HG03159 (cell line): ENCODE measurements around the gene GLT8D2.
"Not testable (repeated sequence)": the region's sequence is repeated elsewhere in the genome, so short reads cannot be mapped to it uniquely, and the experiment has no call there.

ENCODE experiments used
- ATAC-seq: cut with Tn5 transposase; IDR thresholded peaks from one replicate; pipeline ENCODE4 v1.9.1; 2021; ENCODE audit warnings: mild to moderate bottlenecking, moderate library complexity; ENCODE audit not compliant: unreplicated experiment

The GLT8D2 gene

DNA sequence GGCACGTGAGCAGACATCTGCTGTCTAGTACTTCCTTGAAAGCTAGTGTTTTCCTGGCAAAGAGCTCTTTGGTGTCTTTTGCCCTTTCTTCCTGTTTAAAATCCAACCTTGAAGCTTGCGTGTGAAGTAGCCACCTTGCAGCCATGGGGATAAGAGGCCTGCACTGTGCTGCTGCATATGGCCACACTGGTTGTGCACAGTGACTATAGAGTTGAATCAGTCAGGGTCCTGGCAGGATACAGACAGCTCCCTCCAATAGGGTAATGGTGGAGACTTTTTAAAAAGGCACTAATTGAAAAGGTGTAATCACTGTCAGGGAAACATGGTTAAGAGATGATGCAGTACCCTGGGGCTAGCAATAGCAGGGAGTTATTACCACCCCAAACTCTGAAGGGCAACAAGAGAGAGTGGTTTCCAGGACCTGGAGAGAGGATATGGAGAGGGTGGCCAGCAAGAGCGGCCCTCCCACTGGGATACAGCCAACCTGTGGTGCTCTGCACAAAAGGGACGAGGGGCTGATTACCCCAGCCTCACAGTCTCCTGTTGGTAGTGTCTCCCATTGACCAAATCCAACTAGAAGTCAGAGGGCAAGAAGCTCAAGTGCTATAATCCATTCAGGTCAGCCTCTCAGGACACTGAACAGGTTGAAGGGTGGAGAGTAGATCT, 4.8 kb upstream of the GLT8D2 start:
- ATAC-seq = no peak

DNA sequence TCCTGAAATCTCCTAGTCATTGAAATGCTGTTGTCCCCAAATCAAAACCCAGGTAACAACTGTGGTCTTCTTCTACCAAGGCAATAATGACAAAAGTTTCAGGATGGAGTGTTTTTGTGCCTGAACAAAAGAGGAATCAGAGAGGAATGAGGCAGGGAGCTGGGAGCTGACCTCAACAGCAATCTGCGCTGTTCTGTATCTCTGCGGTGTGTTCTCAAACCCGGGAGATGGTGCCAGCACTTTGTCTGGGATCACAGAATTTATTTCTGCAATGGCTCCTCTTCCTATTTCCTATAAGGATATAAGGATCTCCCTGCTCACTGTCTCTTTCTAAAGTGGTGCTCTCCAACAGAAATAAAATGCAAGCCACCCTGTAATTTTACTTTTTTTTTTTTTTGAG, 449 bp upstream of the GLT8D2 start:
- ATAC-seq = no peak

DNA sequence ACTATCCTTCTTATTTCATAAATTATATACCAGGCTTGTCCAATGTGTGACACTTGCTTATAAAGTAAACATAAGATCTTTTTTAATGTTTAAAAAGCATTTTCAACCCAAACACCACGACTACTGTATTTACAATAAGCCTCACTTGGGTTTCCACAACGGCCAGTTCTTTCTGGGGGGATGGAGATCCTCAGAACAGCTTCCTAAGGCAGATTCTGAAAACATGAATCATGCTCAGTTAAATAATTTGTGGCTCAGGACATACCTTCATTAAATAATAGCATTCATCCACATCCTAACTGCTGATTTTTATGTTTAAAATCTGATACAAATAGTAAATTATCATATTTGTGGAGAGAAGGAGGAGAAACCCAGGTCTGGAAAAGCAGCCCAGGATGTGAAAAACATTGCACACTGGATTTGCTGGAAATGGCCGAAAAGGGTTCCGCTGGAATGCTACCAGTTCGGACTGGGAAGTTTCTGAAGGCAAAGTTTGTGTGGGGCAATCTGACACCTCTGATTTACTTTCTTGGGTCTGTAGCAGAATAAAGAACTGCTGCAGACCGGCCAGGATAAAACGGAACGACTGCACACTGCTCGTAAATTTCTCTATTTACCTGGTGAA, 597 bp downstream of the GLT8D2 start:
- ATAC-seq = no peak

DNA sequence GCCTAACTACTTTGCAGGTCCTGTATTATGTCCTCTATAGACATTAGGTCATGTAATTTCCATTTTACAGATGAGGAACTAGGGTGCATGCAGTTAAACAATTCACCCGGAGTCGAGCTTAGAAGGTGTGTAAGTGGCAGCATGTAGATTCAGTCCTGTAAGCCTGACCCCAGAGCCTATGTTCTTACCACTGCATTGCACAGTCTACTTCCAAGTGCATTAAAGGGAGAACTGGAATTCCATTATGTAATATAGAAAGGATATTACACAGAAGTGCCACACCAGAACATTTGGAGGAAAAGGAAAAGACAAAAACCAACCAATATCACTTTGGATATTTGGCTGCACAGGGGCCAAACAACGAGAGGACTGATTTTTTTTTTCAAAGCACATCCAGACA, 1.2 kb downstream of the GLT8D2 start:
- no peak for ATAC-seq

DNA sequence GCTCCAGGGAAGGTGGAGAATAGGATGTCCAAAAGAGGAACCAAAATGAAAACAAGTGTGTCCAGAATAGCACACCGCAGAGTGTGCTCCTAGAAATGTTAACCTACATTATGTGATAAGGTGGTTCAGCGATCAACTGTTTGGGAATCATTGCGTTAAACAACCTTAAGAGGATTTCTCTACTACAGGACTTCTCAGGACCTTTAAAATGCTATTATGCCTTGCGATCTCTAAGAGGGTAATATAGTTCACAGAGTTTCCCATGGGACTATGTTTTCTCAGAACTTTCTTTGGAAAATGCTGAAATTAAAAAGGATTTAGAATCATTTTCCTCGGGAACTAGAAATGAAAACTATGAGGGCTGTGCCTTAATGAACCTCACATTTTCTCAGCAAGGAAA, 1.8 kb downstream of the GLT8D2 start:
- no peak for ATAC-seq

DNA sequence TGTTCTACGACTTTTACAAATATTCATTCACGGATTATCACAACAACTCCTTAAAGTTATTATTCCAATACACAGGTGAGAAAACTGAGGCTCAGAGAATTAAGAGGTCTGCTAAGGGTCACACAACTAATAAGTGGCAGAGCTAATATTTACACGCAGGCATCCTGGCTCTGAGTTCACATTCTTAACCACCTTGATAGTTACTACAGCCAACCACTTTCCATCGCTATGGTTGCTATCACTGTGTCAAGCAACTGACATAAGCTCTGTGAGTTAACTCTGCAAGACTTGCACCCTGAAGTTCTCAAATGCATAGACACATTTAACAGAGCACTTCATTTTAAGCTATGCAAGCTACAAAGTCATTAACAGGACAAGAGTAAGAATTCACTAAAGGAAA, 3.7 kb downstream of the GLT8D2 start:
- ATAC-seq = no peak

DNA sequence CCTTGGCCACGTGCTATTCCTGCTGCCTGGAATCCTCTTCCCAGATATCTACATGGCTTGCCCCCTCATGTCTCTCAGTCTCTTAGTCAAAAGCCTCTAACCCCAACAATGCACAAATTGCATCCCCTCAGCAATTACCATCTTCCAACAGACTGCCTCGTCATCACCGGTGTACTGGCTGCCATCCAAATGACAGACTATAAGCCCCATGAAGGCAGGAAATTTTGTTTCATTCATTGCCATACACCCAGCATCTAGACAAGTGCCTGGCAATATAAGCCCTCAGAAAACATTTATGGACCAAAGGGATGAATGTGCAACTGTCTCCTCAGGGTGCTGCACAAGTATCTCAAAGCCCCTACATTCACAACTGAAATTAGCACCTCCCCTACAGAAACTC, 5.8 kb downstream of the GLT8D2 start:
- ATAC-seq = no peak

DNA sequence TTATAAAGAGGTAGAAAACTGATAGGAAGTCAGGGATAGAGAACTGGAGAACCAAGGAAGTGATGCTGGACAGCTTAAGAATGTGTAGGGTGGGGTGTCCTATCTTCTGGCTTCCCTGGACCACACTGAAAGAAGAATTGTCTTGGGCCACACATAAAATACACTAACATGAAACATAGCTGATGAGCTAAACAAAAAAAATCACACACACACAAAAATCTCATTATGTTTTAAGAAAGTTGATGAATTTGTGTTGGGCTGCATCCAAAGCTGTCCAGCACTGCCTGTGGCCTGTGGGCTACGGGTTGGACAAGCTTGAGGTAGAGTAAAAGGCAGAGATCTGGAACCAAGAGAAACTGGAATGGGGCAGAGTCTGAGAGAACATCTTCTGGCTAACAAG, 7.4 kb downstream of the GLT8D2 start:
- no peak for ATAC-seq

DNA sequence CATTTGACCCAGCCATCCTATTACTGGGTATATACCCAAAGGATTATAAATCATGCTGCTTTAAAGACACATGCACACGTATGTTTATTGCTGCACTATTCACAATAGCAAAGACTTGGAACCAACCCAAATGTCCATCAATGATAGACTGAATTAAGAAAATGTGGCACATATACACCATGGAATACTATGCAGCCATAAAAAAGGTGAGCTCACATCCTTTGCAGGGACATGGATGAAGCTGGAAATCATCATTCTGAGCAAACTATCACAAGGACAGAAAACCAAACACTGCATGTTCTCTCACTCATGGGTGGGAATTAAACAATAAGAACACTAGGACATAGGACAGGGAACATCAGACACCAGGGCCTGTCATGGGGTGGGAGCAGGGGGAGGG, 10.2 kb downstream of the GLT8D2 start:
- not testable (repeated sequence) for ATAC-seq

DNA sequence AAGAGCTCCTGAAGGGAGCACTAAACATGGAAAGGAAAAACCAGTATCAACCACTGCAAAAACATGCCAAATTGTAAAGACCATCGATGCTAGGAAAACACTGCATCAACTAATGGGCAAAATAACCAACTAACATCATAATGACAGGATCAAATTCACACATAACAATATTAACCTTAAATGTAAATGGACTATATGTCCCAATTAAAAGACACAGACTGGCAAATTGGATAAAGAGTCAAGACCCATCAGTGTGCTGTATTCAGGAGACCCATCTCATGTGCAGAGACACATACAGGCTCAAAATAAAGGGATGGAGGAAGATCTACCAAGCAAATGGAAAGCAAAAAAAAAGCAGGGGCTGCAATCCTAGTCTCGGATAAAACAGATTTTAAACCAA, 13.8 kb downstream of the GLT8D2 start:
- ATAC-seq = not testable (repeated sequence)

DNA sequence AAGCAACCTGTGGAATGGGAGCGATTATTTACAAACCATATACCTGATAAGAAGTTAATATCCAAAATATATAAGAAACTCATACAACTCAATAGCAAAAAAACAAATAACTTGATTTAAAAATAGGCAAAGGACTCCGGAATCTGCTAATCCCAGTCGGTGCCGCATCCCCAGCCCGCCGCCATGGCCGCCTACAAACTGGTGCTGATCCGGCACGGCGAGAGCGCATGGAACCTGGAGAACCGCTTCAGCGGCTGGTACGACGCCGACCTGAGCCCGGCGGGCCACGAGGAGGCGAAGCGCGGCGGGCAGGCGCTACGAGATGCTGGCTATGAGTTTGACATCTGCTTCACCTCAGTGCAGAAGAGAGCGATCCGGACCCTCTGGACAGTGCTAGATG, 19.4 kb downstream of the GLT8D2 start:
- not testable (repeated sequence) for ATAC-seq

DNA sequence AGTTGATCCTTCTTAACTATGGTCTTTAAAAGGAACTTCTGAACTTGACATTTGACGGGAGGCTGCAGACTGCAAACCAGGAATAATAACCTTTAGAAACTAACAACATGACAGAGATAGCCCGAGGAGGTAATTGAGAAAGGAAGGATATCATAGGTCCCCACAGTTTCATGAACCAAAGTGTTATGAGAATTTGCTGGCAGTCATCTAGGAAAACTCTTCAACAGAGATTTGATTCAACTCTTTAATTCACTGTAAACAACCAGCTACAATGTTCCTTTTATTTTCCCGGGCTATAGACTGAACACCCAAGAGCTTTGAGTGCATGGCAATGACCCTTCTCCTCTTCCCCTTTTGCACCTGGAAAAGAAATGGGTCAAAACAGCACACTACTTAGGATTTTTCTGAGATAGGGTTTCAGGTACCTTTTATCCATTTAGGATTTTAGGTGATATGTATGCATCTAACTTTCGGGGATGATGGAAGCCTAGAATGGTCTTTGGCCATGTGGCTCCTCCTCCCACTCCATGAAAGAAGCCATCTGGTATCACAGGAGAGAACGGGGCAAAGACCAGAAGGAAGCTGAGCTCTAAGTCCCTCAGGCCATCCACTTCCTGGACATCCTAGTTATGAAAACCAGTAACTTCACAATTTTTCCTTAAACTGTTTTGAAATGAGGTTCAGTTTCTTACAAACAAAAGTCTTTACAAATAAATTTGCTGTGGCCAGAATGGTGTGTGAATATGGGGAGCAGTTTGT, 23.0 kb downstream of the GLT8D2 start:
- no peak for ATAC-seq

DNA sequence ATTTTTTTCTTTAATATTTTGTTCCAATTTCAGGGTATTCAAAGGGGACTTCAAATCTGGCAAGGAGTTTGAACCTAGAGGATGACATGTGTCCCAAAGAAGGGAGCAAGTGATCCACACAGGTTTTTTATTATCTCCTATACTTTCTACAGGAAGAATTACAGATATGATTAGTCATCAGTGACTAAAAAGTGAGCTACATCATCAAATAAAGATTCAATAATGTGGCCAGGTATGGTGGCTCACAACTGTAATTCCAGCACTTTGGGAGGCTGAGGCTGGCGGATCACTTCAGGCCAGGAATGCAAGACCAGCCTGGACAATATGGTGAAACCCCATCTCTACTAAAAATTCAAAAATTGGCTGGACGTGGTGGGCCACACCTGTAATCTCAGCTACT, 24.2 kb downstream of the GLT8D2 start:
- no peak for ATAC-seq

DNA sequence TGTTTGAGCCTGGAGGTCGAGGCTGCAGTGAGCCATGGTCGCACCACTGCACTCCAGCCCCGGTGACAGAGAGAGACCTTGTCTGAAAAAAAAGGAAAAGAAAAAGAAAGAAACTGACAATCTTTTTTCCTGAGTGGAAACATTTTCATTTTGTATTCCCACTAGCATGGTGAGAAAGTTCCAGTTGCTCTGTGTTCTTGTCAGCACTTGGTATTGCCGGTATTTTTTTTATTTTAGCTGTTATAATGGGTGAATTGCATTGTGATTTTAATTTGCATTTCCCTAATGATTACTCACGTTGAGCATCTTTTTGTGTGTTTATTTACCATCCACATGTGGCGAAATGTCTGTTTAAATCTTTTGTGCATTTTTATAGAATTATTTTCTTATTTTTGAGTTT, 25.6 kb downstream of the GLT8D2 start:
- no peak for ATAC-seq

DNA sequence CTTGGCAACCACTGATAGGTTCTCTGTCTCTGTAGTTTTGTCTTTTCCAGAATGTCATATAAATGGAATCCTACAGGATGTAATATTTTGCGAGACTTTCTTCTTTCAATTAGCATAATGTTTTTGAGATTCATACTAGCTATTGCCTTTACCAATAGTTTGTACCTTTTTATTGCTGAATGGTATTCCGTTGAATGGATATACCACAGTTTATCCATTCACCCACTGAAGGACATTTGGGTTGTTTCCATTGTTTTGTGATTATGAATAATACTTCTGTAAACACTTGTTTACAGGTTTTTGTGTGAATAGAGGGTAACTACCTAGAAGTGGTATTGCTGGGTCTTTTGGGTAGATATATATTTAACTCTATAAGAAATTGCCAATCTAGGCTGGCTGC, 26.3 kb downstream of the GLT8D2 start:
- ATAC-seq = no peak

DNA sequence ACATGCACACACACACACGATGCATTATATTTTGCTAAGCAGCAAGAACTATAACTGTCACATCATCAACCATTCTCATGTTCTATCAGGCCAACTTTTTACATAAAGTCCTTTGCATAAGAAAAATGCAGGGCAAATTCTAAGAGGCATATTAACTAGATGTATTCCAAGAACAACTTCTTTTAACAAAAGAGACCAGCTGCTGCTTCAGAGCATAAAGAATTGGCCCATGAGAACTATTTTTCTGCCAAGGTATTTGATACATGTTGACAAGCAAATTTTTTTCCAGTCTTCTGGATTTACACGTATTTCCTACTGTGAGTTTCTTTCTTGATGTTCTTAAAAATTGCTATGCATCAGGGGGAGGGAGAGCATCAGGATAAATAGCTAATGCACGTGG, 27.2 kb downstream of the GLT8D2 start:
- no peak for ATAC-seq

DNA sequence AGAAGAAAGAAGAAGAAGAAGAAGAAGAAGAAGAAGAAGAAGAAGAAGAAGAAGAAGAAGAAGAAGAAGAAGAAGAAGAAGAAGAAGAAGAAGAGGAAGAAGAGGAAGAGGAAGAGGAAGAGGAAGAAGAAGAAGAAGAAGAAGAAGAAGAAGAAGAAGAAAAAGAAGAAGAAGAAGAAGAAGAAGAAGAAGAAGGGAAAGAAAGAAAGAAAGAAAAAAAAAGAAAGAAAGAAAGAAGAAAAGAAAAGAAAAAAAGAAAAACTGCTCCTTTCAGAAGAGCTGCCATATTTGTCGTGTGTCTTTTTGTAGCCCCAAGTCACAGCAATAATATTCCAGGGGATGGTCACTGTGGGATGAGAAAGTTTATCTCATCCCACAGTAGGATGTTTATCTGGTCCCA, 28.1 kb downstream of the GLT8D2 start:
- not testable (repeated sequence) for ATAC-seq

DNA sequence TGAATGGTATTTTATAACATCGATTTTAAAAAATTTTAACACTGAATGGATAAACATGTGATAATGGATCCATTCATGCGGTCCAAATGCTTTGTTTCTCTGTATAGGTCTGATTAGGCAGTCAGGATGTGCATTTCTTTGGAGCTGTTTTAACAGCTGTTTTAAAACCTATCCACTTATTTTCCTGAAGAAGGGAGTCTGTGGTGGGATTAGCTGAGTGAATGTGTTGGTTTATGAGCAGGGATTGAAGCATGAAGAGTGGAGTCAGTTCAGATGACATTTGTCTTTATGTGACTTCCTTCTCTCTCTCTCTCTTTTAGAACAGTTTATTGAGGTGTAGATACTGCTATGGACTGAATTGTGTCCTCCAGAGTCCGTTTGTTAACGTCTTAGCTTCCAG, 37.7 kb downstream of the GLT8D2 start:
- no peak for ATAC-seq

DNA sequence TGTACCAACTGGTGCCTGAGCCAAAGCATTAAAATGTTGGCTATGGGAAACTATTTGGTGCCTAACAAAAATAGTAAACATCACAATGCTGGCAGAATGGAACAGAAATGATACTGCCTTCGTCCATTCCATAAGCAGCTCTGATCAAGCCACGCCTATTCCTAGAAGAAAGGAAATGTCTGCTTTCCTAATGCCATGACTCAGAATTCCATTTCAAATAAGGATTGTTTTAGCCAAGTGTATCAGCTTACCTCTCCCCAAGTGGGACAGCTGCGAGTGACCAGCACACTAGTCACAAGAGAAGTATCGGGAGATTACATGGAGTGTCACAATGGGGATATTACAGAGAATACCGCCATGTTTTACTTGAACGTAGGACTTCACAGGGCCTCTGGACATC, 38.7 kb downstream of the GLT8D2 start:
- ATAC-seq = no peak

DNA sequence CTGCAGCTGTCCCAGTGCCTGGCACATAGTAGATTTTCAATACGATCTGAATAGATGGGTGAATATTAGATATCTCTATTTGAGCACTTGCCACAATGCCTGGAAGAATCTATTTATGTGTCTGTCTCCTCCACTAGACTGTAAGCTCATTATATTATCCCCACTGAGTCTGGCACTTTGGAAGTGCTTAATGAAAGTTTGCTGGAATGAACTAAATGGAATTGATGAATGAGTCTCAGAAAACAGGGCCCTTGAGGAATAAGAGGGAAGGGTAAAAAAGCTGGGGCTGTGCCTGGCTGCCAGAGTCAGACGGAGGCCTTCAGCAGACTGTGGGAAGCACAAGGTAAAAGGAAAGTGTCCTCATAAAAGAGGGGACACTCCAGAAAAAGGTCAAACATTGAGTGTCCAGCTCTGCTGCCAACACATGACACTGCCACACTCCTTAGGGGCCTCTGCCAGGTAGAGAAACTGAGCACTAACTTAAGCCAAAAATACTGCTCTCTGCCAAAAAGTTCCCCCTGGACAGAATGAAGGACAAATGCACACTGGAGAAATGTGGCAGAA, 39.3 kb downstream of the GLT8D2 start:
- no peak for ATAC-seq

DNA sequence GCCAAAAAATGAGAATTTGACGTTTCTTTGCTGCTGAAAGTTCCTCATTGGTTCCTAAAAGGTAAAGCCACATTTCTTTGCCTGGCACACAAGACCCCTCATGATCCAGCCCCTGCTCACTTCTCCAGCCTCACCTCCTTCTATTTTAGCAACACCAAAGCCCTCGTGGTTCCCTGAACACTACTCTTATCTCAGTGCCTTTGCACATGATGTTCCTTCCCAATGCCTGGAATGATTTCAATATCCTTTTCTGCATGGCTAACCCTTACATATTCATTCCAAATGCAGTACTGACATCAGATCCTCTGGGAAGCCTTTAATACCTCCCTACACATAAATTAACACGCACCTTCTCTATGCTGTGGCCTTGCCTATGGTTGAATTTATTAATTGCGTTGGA, 39.9 kb downstream of the GLT8D2 start:
- no peak for ATAC-seq

DNA sequence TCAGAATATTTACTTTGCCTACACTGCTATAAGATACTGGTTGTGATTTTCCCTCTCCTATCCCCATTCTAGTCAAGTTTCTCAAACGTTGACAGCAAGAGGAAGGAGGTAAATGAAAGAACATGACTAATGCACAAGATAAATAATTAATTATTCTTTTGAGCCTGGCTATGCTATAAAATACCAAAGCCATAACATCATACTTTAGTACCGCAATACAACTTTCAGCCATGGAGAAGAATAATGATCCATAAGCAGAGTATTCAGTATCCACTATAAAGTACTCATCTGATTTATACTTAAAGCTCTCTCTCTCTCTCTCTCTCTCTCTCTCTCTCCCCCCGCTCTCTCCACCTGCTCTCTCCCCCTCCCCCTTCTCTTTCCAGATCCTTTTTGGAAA, 43.1 kb downstream of the GLT8D2 start:
- ATAC-seq = no peak
